ENCODE measurements around the gene FHL1.

FHL1 gene

GRCh38 chrX:136251041-136251991 lies 104.0 kb downstream of the FHL1 start, which contains the start of gene MAP7D3:
Gene MAP7D3, minus strand, starts transcription at chrX:136251400. Its CDS starts 42 bp downstream, at chrX:136251358.
- peak; percentile 30 to 47 for DNase-seq (ENCODE audit: low read depth in 2 of 2)

GRCh38 chrX:136255541-136255940 lies 108.2 kb downstream of the FHL1 start:
- DNase-seq (ENCODE audit: low read depth in 2 of 2), result no peak

GRCh38 chrX:136256026-136256425 lies 108.7 kb downstream of the FHL1 start:
- DNase-seq (ENCODE audit: low read depth in 2 of 2), result no peak

- DNase-seq (ENCODE audit: low read depth in 2 of 2), result no peak
These were observed 111.6 kb downstream of the FHL1 start for GRCh38 chrX:136258951-136259350.

GRCh38 chrX:136259543-136259942 lies 112.2 kb downstream of the FHL1 start:
- no peak for DNase-seq (ENCODE audit: low read depth in 2 of 2)

- no peak for DNase-seq (ENCODE audit: low read depth in 2 of 2)
These were observed 113.4 kb downstream of the FHL1 start for GRCh38 chrX:136260776-136261175.

All from activated CD4-positive, alpha-beta T cell treated with anti-CD3 and anti-CD28 coated beads for 24 hours (primary cell).